Measurements from ENCODE around the gene EIF5A.

GRCh38 chr17:7352503-7352889 lies 45.1 kb downstream of the EIF5A start:
- TF ChIP-seq GATA2 (IDR thresholded peaks at IDR 0.05; ENCODE audit: low read depth, low read length) (no peak), GATA3 (IDR thresholded peaks at IDR 0.05; ENCODE audit: low read depth, low read length) (no peak)
